Osteoblast (primary cell): ENCODE measurements around the gene RFX1. TPM values are rescaled to one million over a fixed set of nuclear protein-coding genes. Genes with fewer than 3 reads are reported as not detected.
A peak's percentile ranks its signal among the peaks of the same experiment; 100 is the strongest.

Experiments
- DNase-seq: peaks from one replicate; pipeline ENCODE4 v3.0.0; 2011; ENCODE audit warnings: low spot score, mixed read lengths; ENCODE audit not compliant: insufficient read length; ENCODE audit errors: missing footprints
- H2AFZ ChIP-seq: 2 replicates; pipeline ENCODE4 v1.6.0; 2011; ENCODE audit warnings: mild to moderate bottlenecking, low read length
- H3K27ac ChIP-seq: 2 replicates; pipeline ENCODE4 v1.5.1; 2011; ENCODE audit warnings: mild to moderate bottlenecking, low read depth, low read length, moderate library complexity
- H3K27me3 ChIP-seq: 2 replicates; pipeline ENCODE4 v1.6.0; 2012; ENCODE audit warnings: mild to moderate bottlenecking, control low read depth, inconsistent platforms, low read length, moderate library complexity; ENCODE audit not compliant: insufficient read depth
- H3K36me3 ChIP-seq: 2 replicates; pipeline ENCODE4 v1.5.1; 2011; ENCODE audit warnings: mild to moderate bottlenecking, low read length, control low read depth, moderate library complexity; ENCODE audit not compliant: insufficient read depth
- H3K4me1 ChIP-seq: 2 replicates; pipeline ENCODE4 v1.5.1; 2011; ENCODE audit warnings: mild to moderate bottlenecking, low read length, control low read depth, moderate library complexity; ENCODE audit not compliant: insufficient read depth
- H3K4me2 ChIP-seq: 2 replicates; pipeline ENCODE4 v1.6.0; 2011; ENCODE audit warnings: mild to moderate bottlenecking, low read length; ENCODE audit not compliant: insufficient read depth
- H3K4me3 ChIP-seq: fragments of 200-600 bp; sonication (generic); 3 replicates; pipeline ENCODE4 v1.5.1; 2012; ENCODE audit warnings: mild to moderate bottlenecking, low read length, inconsistent platforms; ENCODE audit not compliant: insufficient read depth
- H3K79me2 ChIP-seq: 2 replicates; pipeline ENCODE4 v1.6.0; 2012; ENCODE audit warnings: mild to moderate bottlenecking, low read length, control low read depth, inconsistent platforms; ENCODE audit not compliant: insufficient read depth
- H3K9me3 ChIP-seq: 2 replicates; pipeline ENCODE4 v1.5.1; 2011; ENCODE audit warnings: low read depth, low read length, control low read depth
- H4K20me1 ChIP-seq: 2 replicates; pipeline ENCODE4 v1.6.0; 2012; ENCODE audit warnings: mild to moderate bottlenecking, low read length, control low read depth; ENCODE audit not compliant: insufficient read depth
- total RNA-seq: library from RNA; depleted of rRNA; stranded (reverse); fragments of >200 nt; gene quantifications from 2 replicates; pipeline ENCODE4 v1.2.3, GENCODE V29; 2012
- TF ChIP-seq, protein P1 (sequence below): IDR thresholded peaks from 2 replicates; pipeline ENCODE4 v1.5.1; 2011; ENCODE audit warnings: mild to moderate bottlenecking, low read depth, low read length, moderate library complexity; ENCODE audit errors: extremely low read depth

Gene RFX1
- total RNA-seq, 1 donor: 2.5 TPM

GRCh38 chr19:13938301-13939064 is 67.6 kb downstream of the RFX1 start, which contains the start of gene PODNL1:
TSS of gene PODNL1 (minus strand) at chr19:13938417. CDS start at chr19:13938181, 236 bp downstream.
- H3K79me2 ChIP-seq: no peaks in the 10 kb centered on the region
- H3K4me3 ChIP-seq: peak within 1 kb of the TSS; percentile 83
- H4K20me1 ChIP-seq: no peaks in the 10 kb centered on the region
- peak; percentile 97 for DNase-seq
- TF ChIP-seq, protein P1, sequence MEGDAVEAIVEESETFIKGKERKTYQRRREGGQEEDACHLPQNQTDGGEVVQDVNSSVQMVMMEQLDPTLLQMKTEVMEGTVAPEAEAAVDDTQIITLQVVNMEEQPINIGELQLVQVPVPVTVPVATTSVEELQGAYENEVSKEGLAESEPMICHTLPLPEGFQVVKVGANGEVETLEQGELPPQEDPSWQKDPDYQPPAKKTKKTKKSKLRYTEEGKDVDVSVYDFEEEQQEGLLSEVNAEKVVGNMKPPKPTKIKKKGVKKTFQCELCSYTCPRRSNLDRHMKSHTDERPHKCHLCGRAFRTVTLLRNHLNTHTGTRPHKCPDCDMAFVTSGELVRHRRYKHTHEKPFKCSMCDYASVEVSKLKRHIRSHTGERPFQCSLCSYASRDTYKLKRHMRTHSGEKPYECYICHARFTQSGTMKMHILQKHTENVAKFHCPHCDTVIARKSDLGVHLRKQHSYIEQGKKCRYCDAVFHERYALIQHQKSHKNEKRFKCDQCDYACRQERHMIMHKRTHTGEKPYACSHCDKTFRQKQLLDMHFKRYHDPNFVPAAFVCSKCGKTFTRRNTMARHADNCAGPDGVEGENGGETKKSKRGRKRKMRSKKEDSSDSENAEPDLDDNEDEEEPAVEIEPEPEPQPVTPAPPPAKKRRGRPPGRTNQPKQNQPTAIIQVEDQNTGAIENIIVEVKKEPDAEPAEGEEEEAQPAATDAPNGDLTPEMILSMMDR: no peak
- no peaks in the 10 kb centered on the region for H3K27me3 ChIP-seq
- H3K4me1 ChIP-seq: peaks cover 5% of the 10 kb centered on the region
- peak within 1 kb of the TSS; percentile 58 for H2AFZ ChIP-seq
- no peaks in the 10 kb centered on the region for H3K9me3 ChIP-seq
- no peaks in the 10 kb centered on the region for H3K36me3 ChIP-seq
- H3K27ac ChIP-seq: peak within 1 kb of the TSS; percentile 11
- H3K4me2 ChIP-seq: peak within 1 kb of the TSS; percentile 88

DNA sequence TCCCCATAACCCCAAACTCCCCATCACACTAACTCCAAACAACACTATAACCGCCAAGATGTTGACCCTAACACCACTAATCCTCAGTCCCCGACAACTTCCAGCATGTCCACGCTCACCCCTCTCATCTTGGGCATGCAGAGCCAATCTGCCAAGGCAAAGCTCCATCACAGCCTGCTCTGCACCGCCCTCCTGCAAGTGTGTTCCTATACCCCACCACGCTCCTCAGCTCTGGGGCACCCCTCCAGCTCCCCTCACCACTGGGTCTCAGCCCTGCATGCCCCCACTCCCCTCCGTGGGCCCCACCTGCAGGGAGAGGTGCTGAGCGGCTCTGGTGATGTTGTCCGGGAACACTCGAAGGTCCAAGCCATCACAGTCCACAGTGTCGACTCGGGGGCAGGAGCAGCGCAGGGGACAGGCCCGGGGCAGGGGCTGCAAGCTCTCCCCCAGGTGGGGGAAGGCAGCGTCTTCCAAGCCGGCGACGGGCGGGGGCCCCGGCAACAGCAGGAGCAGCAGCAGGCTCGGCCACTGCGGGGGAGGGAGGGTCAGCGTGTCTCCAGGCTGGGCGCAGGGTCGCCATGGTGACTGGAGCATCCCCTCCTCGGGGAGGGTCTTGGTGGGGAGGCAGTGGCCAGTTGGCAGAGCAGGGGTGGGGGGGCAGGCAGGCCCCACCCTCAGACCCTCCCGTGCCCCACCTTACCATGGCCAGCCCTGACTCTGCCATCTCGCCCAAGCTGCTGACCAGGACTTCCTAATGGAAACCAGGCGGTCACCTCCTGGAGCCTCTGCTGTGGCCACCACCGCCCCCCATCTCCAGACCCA is 68.4 kb downstream of the RFX1 start:
- Histone ChIP-seq H3K4me2 (peak overlapping the region; percentile 88), H2AFZ (peak overlapping the region; percentile 58), H3K79me2 (no peaks in the 10 kb centered on the region), H3K9me3 (no peaks in the 10 kb centered on the region), H3K4me3 (peak overlapping the region; percentile 83), H3K4me1 (peaks cover 5% of the 10 kb centered on the region), H3K27ac (no peak overlapping the region), H3K27me3 (no peaks in the 10 kb centered on the region), H3K36me3 (no peaks in the 10 kb centered on the region), H4K20me1 (no peaks in the 10 kb centered on the region)
- DNase-seq: peak; percentile 91
- TF ChIP-seq, protein P1: no peak

DNA sequence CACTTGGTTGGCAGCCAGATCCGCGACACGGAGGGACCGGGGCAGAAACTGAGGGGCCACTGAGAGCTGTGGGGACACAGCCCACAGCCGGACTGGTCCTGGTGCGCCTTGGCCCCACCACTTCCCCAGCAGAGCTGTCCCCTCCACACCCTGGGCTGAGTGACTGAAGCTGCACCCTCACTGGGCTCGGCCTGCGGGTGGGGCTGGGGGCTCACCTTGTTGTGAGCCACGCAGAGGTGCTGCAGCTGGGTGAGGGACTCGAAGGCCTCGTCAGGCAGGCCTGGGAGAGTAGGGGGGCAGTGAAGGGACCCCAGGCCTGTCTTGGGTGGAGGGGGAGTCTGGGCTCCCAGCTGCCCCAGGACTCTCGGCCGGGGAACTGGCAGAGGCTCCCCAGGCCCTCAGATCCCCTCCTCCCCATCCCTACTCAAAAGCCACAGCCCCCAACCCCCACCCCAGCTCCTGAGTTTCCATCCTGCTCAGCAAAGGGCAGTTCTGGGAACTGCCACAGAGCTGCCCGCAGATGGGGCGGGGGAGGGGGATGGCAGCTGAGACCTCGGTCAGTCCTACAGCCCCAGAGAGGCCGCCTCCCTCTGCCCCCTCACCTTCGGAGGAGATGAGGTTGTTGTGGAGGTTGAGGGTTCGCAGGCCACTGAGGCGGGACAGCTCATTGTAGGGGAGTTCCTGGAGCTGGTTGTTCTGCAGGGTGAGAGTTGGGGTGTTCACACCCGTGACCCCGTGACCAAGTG is 70.2 kb downstream of the RFX1 start:
- H3K4me1 ChIP-seq: peaks cover 5% of the 10 kb centered on the region
- DNase-seq: peak; percentile 86
- no peaks in the 10 kb centered on the region for H3K9me3 ChIP-seq
- no peaks in the 10 kb centered on the region for H4K20me1 ChIP-seq
- no peaks in the 10 kb centered on the region for H3K79me2 ChIP-seq
- no peak overlapping the region for H3K4me2 ChIP-seq
- no peak overlapping the region for H3K27ac ChIP-seq
- no peaks in the 10 kb centered on the region for H3K27me3 ChIP-seq
- TF ChIP-seq, protein P1: no peak
- no peak overlapping the region for H2AFZ ChIP-seq
- H3K36me3 ChIP-seq: peaks cover 3% of the 10 kb centered on the region
- no peak overlapping the region for H3K4me3 ChIP-seq

DNA sequence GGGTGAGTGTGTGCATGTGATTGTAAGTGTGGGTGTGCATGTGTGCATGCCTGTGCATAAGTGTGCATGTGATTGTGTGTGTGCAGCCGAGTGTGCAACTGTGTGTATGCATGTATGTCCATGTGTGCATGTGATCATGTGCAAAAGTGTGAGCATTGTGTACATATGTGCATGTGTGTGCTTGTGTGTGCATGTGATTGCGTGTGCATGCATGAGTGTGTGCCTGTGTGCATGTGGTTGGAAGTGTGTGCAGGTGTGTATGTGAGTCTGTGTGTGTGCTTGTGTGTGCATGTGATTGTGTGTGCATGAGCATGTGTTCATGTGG is 71.4 kb downstream of the RFX1 start:
- H3K79me2 ChIP-seq: no peaks in the 10 kb centered on the region
- H4K20me1 ChIP-seq: no peaks in the 10 kb centered on the region
- H3K9me3 ChIP-seq: no peaks in the 10 kb centered on the region
- H3K4me1 ChIP-seq: peaks cover 5% of the 10 kb centered on the region
- no peaks in the 10 kb centered on the region for H3K27me3 ChIP-seq
- peaks cover 4% of the 10 kb centered on the region for H3K36me3 ChIP-seq
- no peak overlapping the region for H3K27ac ChIP-seq
- DNase-seq: peak; percentile 5
- TF ChIP-seq, protein P1: no peak
- H2AFZ ChIP-seq: no peak overlapping the region
- H3K4me2 ChIP-seq: no peak overlapping the region
- no peak overlapping the region for H3K4me3 ChIP-seq
